ENCODE results near the gene DMD. TPM values are rescaled to one million over a fixed set of nuclear protein-coding genes. Genes with fewer than 3 reads are reported as not detected.
"Not testable (repeated sequence)": the region's sequence is repeated elsewhere in the genome, so short reads cannot be mapped to it uniquely, and the experiment has no call there.

Gene DMD
- total and polyA plus RNA-seq, 5 donors: 49.5 to 173 (median 125) TPM

- Histone ChIP-seq H3K9me3 (ENCODE audit: control insufficient read depth, low read length) (no peaks in the 10 kb centered on the region), H3K4me1 (ENCODE audit: control insufficient read depth, insufficient read depth, low read length) (no peaks in the 10 kb centered on the region), H3K4me3 (ENCODE audit: low read length) (no peak overlapping the region), H3K27me3 (ENCODE audit: control insufficient read depth, insufficient read depth) (no peaks in the 10 kb centered on the region), H3K27ac (ENCODE audit: low read length) (no peak overlapping the region)
- WGBS: 42% methylated on average over 2 of the region's 2 CpGs
- DNase-seq (no peak), ATAC-seq (peak in 1 of 2 donors; percentile 52)
- intact Hi-C loops (cut with DNase I): no loop called here
These were observed 1712.2 kb downstream of the DMD start for GRCh38 chrX:31499109-31499508.

GRCh38 chrX:31497086-31497485, 1714.3 kb downstream of the DMD start:
- no peak for DNase-seq
- Histone ChIP-seq H3K27ac (ENCODE audit: low read length) (no peak overlapping the region), H3K4me3 (ENCODE audit: low read length) (no peak overlapping the region), H3K4me1 (ENCODE audit: control insufficient read depth, insufficient read depth, low read length) (no peaks in the 10 kb centered on the region), H3K9me3 (ENCODE audit: control insufficient read depth, low read length) (no peaks in the 10 kb centered on the region), H3K27me3 (ENCODE audit: control insufficient read depth, insufficient read depth) (no peaks in the 10 kb centered on the region)
- WGBS: 74% methylated on average over 3 of the region's 3 CpGs
- ATAC-seq: no peak
- intact Hi-C loops (cut with DNase I): no loop called here

- H3K9me3 ChIP-seq (ENCODE audit: control insufficient read depth, low read length): no peaks in the 10 kb centered on the region
- H3K27ac ChIP-seq (ENCODE audit: low read length): no peak overlapping the region
- no peak for ATAC-seq
- no peaks in the 10 kb centered on the region for H3K4me1 ChIP-seq (ENCODE audit: control insufficient read depth, insufficient read depth, low read length)
- 44% methylated on average over 3 of the region's 3 CpGs for WGBS
- no peaks in the 10 kb centered on the region for H3K27me3 ChIP-seq (ENCODE audit: control insufficient read depth, insufficient read depth)
- no peak overlapping the region for H3K4me3 ChIP-seq (ENCODE audit: low read length)
- intact Hi-C loops (cut with DNase I): no loop called here
- DNase-seq: no peak
These were observed 1723.4 kb downstream of the DMD start for GRCh38 chrX:31487951-31488350.

- Histone ChIP-seq H3K27me3 (ENCODE audit: control insufficient read depth, insufficient read depth) (no peaks in the 10 kb centered on the region), H3K4me1 (ENCODE audit: control insufficient read depth, insufficient read depth, low read length) (no peaks in the 10 kb centered on the region), H3K9me3 (ENCODE audit: control insufficient read depth, low read length) (no peaks in the 10 kb centered on the region), H3K27ac (ENCODE audit: low read length) (no peak overlapping the region), H3K4me3 (ENCODE audit: low read length) (no peak overlapping the region)
- intact Hi-C loops (cut with DNase I): no loop called here
- DNase-seq (peak in 1 of 3 donors; percentile 35), ATAC-seq (peak in 1 of 2 donors; percentile 47)
- WGBS: 72% methylated on average over 5 of the region's 5 CpGs
These were observed 1728.0 kb downstream of the DMD start for GRCh38 chrX:31483336-31483735.

- H3K4me1 ChIP-seq (ENCODE audit: control insufficient read depth, insufficient read depth, low read length): no peaks in the 10 kb centered on the region
- ATAC-seq (no peak), DNase-seq (no peak)
- 97% methylated on average over 4 of the region's 4 CpGs for WGBS
- no peak overlapping the region for H3K4me3 ChIP-seq (ENCODE audit: low read length)
- H3K9me3 ChIP-seq (ENCODE audit: control insufficient read depth, low read length): no peaks in the 10 kb centered on the region
- intact Hi-C loops (cut with DNase I): no loop called here
- H3K27ac ChIP-seq (ENCODE audit: low read length): no peak overlapping the region
- H3K27me3 ChIP-seq (ENCODE audit: control insufficient read depth, insufficient read depth): no peaks in the 10 kb centered on the region
These were observed 1730.7 kb downstream of the DMD start for GRCh38 chrX:31480696-31481095.

GRCh38 chrX:31471229-31471628, 1740.1 kb downstream of the DMD start:
- 97% methylated on average over 11 of the region's 11 CpGs for WGBS
- Histone ChIP-seq H3K27me3 (ENCODE audit: control insufficient read depth, insufficient read depth) (no peaks in the 10 kb centered on the region), H3K27ac (ENCODE audit: low read length) (no peak overlapping the region), H3K4me3 (ENCODE audit: low read length) (no peak overlapping the region), H3K9me3 (ENCODE audit: control insufficient read depth, low read length) (no peaks in the 10 kb centered on the region), H3K4me1 (ENCODE audit: control insufficient read depth, insufficient read depth, low read length) (no peaks in the 10 kb centered on the region)
- DNase-seq (no peak), ATAC-seq (no peak)
- intact Hi-C loops (cut with DNase I): no loop called here

- DNase-seq; H3K4me3 ChIP-seq (ENCODE audit: low read length); H3K4me1 ChIP-seq (ENCODE audit: control insufficient read depth, insufficient read depth, low read length); H3K27me3 ChIP-seq (ENCODE audit: control insufficient read depth, insufficient read depth); ATAC-seq; H3K9me3 ChIP-seq (ENCODE audit: control insufficient read depth, low read length); H3K27ac ChIP-seq (ENCODE audit: low read length); intact Hi-C loops (cut with DNase I): not testable (repeated sequence)
- WGBS: 89% methylated on average over 7 of the region's 7 CpGs
These were observed 1740.6 kb downstream of the DMD start for GRCh38 chrX:31470753-31471152.

GRCh38 chrX:31464306-31464915, 1746.9 kb downstream of the DMD start:
- intact Hi-C loops (cut with DNase I): no loop called here
- H3K27me3 ChIP-seq (ENCODE audit: control insufficient read depth, insufficient read depth): no peaks in the 10 kb centered on the region
- H3K4me1 ChIP-seq (ENCODE audit: control insufficient read depth, insufficient read depth, low read length): no peaks in the 10 kb centered on the region
- no peak overlapping the region for H3K4me3 ChIP-seq (ENCODE audit: low read length)
- no peak for ATAC-seq
- no peak overlapping the region for H3K27ac ChIP-seq (ENCODE audit: low read length)
- no peak for DNase-seq
- 26% methylated on average over 4 of the region's 4 CpGs for WGBS
- no peaks in the 10 kb centered on the region for H3K9me3 ChIP-seq (ENCODE audit: control insufficient read depth, low read length)

- ATAC-seq (no peak), DNase-seq (no peak)
- H3K27ac ChIP-seq (ENCODE audit: low read length): no peak overlapping the region
- no peaks in the 10 kb centered on the region for H3K9me3 ChIP-seq (ENCODE audit: control insufficient read depth, low read length)
- no peaks in the 10 kb centered on the region for H3K27me3 ChIP-seq (ENCODE audit: control insufficient read depth, insufficient read depth)
- no peaks in the 10 kb centered on the region for H3K4me1 ChIP-seq (ENCODE audit: control insufficient read depth, insufficient read depth, low read length)
- intact Hi-C loops (cut with DNase I): no loop called here
- no peak overlapping the region for H3K4me3 ChIP-seq (ENCODE audit: low read length)
These were observed 1750.1 kb downstream of the DMD start for GRCh38 chrX:31461266-31461665.

GRCh38 chrX:31459361-31459760, 1752.0 kb downstream of the DMD start:
- no peak for DNase-seq
- no peak for ATAC-seq
- WGBS: 79% methylated on average over 5 of the region's 5 CpGs
- no peaks in the 10 kb centered on the region for H3K9me3 ChIP-seq (ENCODE audit: control insufficient read depth, low read length)
- intact Hi-C loops (cut with DNase I): no loop called here
- H3K4me1 ChIP-seq (ENCODE audit: control insufficient read depth, insufficient read depth, low read length): no peaks in the 10 kb centered on the region
- no peaks in the 10 kb centered on the region for H3K27me3 ChIP-seq (ENCODE audit: control insufficient read depth, insufficient read depth)
- H3K27ac ChIP-seq (ENCODE audit: low read length): no peak overlapping the region
- H3K4me3 ChIP-seq (ENCODE audit: low read length): no peak overlapping the region

GRCh38 chrX:31449965-31450364, 1761.4 kb downstream of the DMD start:
- no peak for DNase-seq
- Histone ChIP-seq H3K4me3 (ENCODE audit: low read length) (no peak overlapping the region), H3K27ac (ENCODE audit: low read length) (no peak overlapping the region), H3K27me3 (ENCODE audit: control insufficient read depth, insufficient read depth) (no peaks in the 10 kb centered on the region), H3K9me3 (ENCODE audit: control insufficient read depth, low read length) (no peaks in the 10 kb centered on the region), H3K4me1 (ENCODE audit: control insufficient read depth, insufficient read depth, low read length) (no peaks in the 10 kb centered on the region)
- ATAC-seq: no peak
- intact Hi-C loops (cut with DNase I): no loop called here
- 48% methylated on average over 4 of the region's 4 CpGs for WGBS

- no peak for ATAC-seq
These were observed 1762.3 kb downstream of the DMD start for GRCh38 chrX:31449081-31449480.

More at GRCh38 chrX:31449081-31449480, 1762.3 kb downstream of the DMD start:
- intact Hi-C loops (cut with DNase I): no loop called here
- DNase-seq: no peak
- Histone ChIP-seq H3K27me3 (ENCODE audit: control insufficient read depth, insufficient read depth) (no peaks in the 10 kb centered on the region), H3K4me1 (ENCODE audit: control insufficient read depth, insufficient read depth, low read length) (no peaks in the 10 kb centered on the region), H3K27ac (ENCODE audit: low read length) (no peak overlapping the region), H3K4me3 (ENCODE audit: low read length) (no peak overlapping the region), H3K9me3 (ENCODE audit: control insufficient read depth, low read length) (no peaks in the 10 kb centered on the region)
- WGBS: 71% methylated on average over 3 of the region's 3 CpGs

Measured in right cardiac atrium (tissue), 5 donors.